Stimulated activated CD4-positive, alpha-beta T cell treated with anti-CD3 and anti-CD28 coated beads, Interleukin-4, amount 100 ng/mL, for 24 hours (primary cell): ENCODE data around the gene CCDC191.

Experiments used
- DNase-seq: peaks from one replicate; pipeline ENCODE4 v3.0.0-alpha.2; 2020

Gene CCDC191

GRCh38 chr3:114052216-114052615, 4.1 kb downstream of the CCDC191 start:
- DNase-seq: no peak

GRCh38 chr3:114043205-114043604, 13.1 kb downstream of the CCDC191 start:
- DNase-seq: no peak

- DNase-seq: no peak
Observed at GRCh38 chr3:114035896-114036295, 20.4 kb downstream of the CCDC191 start.

GRCh38 chr3:114034787-114035545, 21.4 kb downstream of the CCDC191 start:
- DNase-seq: no peak

GRCh38 chr3:114034211-114034610, 22.1 kb downstream of the CCDC191 start:
- no peak for DNase-seq

GRCh38 chr3:114033721-114034120, 22.6 kb downstream of the CCDC191 start:
- no peak for DNase-seq

- no peak for DNase-seq
Observed at GRCh38 chr3:114026331-114026730, 30.0 kb downstream of the CCDC191 start.

GRCh38 chr3:114025451-114025850, 30.9 kb downstream of the CCDC191 start:
- no peak for DNase-seq

- DNase-seq: no peak
Observed at GRCh38 chr3:114022145-114022802, 34.1 kb downstream of the CCDC191 start.

GRCh38 chr3:114020907-114021306, 35.4 kb downstream of the CCDC191 start:
- DNase-seq: no peak

- DNase-seq: no peak
Observed at GRCh38 chr3:114019486-114019885, 36.8 kb downstream of the CCDC191 start.

GRCh38 chr3:114014211-114014610, 42.1 kb downstream of the CCDC191 start:
- no peak for DNase-seq

- no peak for DNase-seq
Observed at GRCh38 chr3:114011059-114011797, 45.1 kb downstream of the CCDC191 start.

- DNase-seq: no peak
Observed at GRCh38 chr3:114005481-114005880, 50.8 kb downstream of the CCDC191 start.

- DNase-seq: no peak
Observed at GRCh38 chr3:113985541-113985940, 70.8 kb downstream of the CCDC191 start.

GRCh38 chr3:113983544-113983943, 72.8 kb downstream of the CCDC191 start:
- DNase-seq: no peak

- DNase-seq: no peak
Observed at GRCh38 chr3:113981803-113982202, 74.5 kb downstream of the CCDC191 start.

GRCh38 chr3:113979916-113980315, 76.4 kb downstream of the CCDC191 start:
- no peak for DNase-seq

- no peak for DNase-seq
Observed at GRCh38 chr3:113977822-113978221, 78.5 kb downstream of the CCDC191 start.

GRCh38 chr3:113968986-113969385, 87.3 kb downstream of the CCDC191 start:
- DNase-seq: no peak

GRCh38 chr3:113966172-113966571, 90.2 kb downstream of the CCDC191 start:
- no peak for DNase-seq

- DNase-seq: no peak
Observed at GRCh38 chr3:113963879-113964278, 92.4 kb downstream of the CCDC191 start.

- DNase-seq: no peak
Observed at GRCh38 chr3:113954091-113954685, 102.1 kb downstream of the CCDC191 start.
